Heart left ventricle (tissue), 13 donors: ENCODE results near the gene CPEB4.

Experiments
- CTCF ChIP-seq, 12 donors: fragments of 200-600 bp; sonication (generic) in 4 of 12; IDR thresholded peaks; one replicate each; pipeline versions ENCODE4 v1.5.0 to v1.8.0; 2018 to 2022; ENCODE audit warnings: antibody characterized with exemption in 12 of 12, mild to moderate bottlenecking in 5 of 12
- POLR2A ChIP-seq, 2 donors: fragments of 450-650 bp; IDR thresholded peaks; one replicate each; pipeline ENCODE4 v1.6.1; 2017; ENCODE audit warnings: antibody characterized with exemption in 2 of 2, mild to moderate bottlenecking in 2 of 2, moderate library complexity in 2 of 2
- donor health status: ischemic (EF 13 %, LVEDD 7.1; RV severe dilation, severe dysfunction).
- donor health status: DM: no; HTN: yes; CAD: no.
- donor health status: DM: no; HTN: no; CAD: no.
- donor health status: ischemic (EF 25% LVEDD 6.9; RV normal size, moderate dysfunction).
- donor health status: ischemic (EF 25% LVEDD 5.7; RV mildly dilated, moderate dysfunction).
- donor health status: ischemic (EF 35%, LVEDD 5.7; RV mildly dilated, moderate dysfunction).
- donor health status: nonischemic (EF 11% LVEDD 7.7; RV severe dilation, severe dysfunction).
- donor health status: DM: yes; HTN: yes; CAD: no.
- donor health status: PGD.
- donor health status: ischemic (EF 29% LVEDD 5.4; RV normal size, mild dysfunction).
- donor health status: nonischemic (EF 23%, LVEDD 6.1; RV moderate dilation, normal function).

DNA sequence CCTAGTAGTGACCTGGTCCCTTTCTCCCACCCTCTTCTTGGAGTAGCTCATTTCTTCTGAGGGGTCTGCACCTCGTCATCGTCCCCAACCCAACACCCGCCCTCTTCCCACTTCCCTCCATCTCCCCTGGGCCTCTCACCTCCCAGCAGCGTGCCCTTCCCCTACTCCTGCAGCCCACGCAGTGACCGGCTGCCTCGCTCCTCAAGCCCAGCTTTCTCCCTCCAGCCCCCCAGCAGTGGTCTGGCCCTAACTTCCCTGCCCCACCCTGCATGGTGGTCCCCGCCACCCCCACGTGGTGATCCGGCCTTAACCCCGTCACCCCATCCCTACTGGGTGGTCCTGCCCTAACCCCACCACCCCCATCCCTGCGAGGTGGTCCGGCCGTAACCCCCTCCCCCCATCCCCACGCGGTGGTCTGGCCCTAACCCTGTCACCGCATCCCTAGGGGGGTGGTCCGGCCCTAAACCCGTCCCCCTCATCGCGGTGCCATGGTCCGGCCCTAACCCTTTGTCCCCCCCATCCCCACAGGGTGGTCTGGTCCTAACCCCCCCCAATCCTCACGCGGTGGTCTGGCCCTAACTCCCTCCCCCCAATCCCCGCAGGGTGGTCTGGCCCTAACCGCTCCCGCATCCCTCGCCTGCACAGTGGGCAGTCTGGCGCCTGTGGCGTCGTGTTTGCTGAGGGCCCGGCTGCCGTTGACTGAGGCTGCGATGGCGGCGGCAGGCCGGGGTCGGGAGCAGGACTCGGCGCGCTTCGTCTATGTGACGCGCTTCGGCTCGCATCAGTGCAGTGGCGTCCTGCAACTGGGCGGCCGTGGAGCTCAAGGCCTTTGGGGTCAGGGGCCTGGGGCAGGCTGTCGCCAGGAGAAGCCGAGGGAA, 100.6 kb downstream of the CPEB4 start, which contains the start of gene C5orf47:
- TF ChIP-seq POLR2A (IDR thresholded peaks at IDR 0.05), result no peak
- TF ChIP-seq CTCF (IDR thresholded peaks at IDR 0.05), result no peak
